Measurements from ENCODE around the gene ERGIC3.

Gene ERGIC3

GRCh38 chr20:35497320-35497719 lies 44.6 kb upstream of the ERGIC3 start:
- Histone ChIP-seq H3F3A (ENCODE audit: control insufficient read depth, insufficient read depth) (no peaks in the 10 kb centered on the region; the same call in 1 of the 2 replicates), H3K9me2 (replicated peaks; ENCODE audit: control insufficient read depth, low read length) (no peaks in the 10 kb centered on the region), H3K79me2 (ENCODE audit: control insufficient read depth, low read length) (no peaks in the 10 kb centered on the region), H3K4me2 (ENCODE audit: low read length) (no peak overlapping the region), H3K27ac (ENCODE audit: low read depth, low read length) (no peak overlapping the region), H3K36me3 (ENCODE audit: control insufficient read depth, low read length) (peaks cover 80% of the 10 kb centered on the region), H3K4me3 (ENCODE audit: low read length) (no peak overlapping the region), H3K9me3 (ENCODE audit: control insufficient read depth, insufficient read depth, low read length) (no peaks in the 10 kb centered on the region), H3K27me3 (ENCODE audit: control insufficient read depth, low read length) (no peaks in the 10 kb centered on the region), H4K20me1 (ENCODE audit: control insufficient read depth, insufficient read depth, low read depth, low read length) (no peaks in the 10 kb centered on the region), H3K4me1 (ENCODE audit: control insufficient read depth, low read length) (peaks cover 9% of the 10 kb centered on the region)
- TF ChIP-seq CTCF (IDR thresholded peaks at IDR 0.05; ENCODE audit: low read depth, low read length, poor library complexity, severe bottlenecking) (no peak), EZH2phosphoT487 (IDR thresholded peaks at IDR 0.05; ENCODE audit: borderline replicate concordance, low read length) (no peak)

GRCh38 chr20:35497780-35498189 lies 44.1 kb upstream of the ERGIC3 start:
- H3K27me3 ChIP-seq (ENCODE audit: control insufficient read depth, low read length) = no peaks in the 10 kb centered on the region
- no peaks in the 10 kb centered on the region for H3K9me2 ChIP-seq (replicated peaks; ENCODE audit: control insufficient read depth, low read length)
- TF ChIP-seq CTCF (IDR thresholded peaks at IDR 0.05; ENCODE audit: low read depth, low read length, poor library complexity, severe bottlenecking) (no peak), EZH2phosphoT487 (IDR thresholded peaks at IDR 0.05; ENCODE audit: borderline replicate concordance, low read length) (no peak)
- H3K79me2 ChIP-seq (ENCODE audit: control insufficient read depth, low read length) = no peaks in the 10 kb centered on the region
- H3K4me1 ChIP-seq (ENCODE audit: control insufficient read depth, low read length) = peaks cover 14% of the 10 kb centered on the region
- H3K9me3 ChIP-seq (ENCODE audit: control insufficient read depth, insufficient read depth, low read length) = no peaks in the 10 kb centered on the region
- H3K27ac ChIP-seq (ENCODE audit: low read depth, low read length) = no peak overlapping the region
- no peak overlapping the region for H3K4me3 ChIP-seq (ENCODE audit: low read length)
- H3K4me2 ChIP-seq (ENCODE audit: low read length) = no peak overlapping the region
- no peaks in the 10 kb centered on the region for H4K20me1 ChIP-seq (ENCODE audit: control insufficient read depth, insufficient read depth, low read depth, low read length)
- no peaks in the 10 kb centered on the region; the same call in 1 of the 2 replicates for H3F3A ChIP-seq (ENCODE audit: control insufficient read depth, insufficient read depth)
- peaks cover 80% of the 10 kb centered on the region for H3K36me3 ChIP-seq (ENCODE audit: control insufficient read depth, low read length)

GRCh38 chr20:35499271-35499670 lies 42.6 kb upstream of the ERGIC3 start:
- no peaks in the 10 kb centered on the region; the same call in 1 of the 2 replicates for H3F3A ChIP-seq (ENCODE audit: control insufficient read depth, insufficient read depth)
- no peak overlapping the region for H3K27ac ChIP-seq (ENCODE audit: low read depth, low read length)
- no peaks in the 10 kb centered on the region for H3K9me3 ChIP-seq (ENCODE audit: control insufficient read depth, insufficient read depth, low read length)
- H3K4me1 ChIP-seq (ENCODE audit: control insufficient read depth, low read length) = peaks cover 17% of the 10 kb centered on the region
- no peaks in the 10 kb centered on the region for H4K20me1 ChIP-seq (ENCODE audit: control insufficient read depth, insufficient read depth, low read depth, low read length)
- no peaks in the 10 kb centered on the region for H3K27me3 ChIP-seq (ENCODE audit: control insufficient read depth, low read length)
- no peaks in the 10 kb centered on the region for H3K79me2 ChIP-seq (ENCODE audit: control insufficient read depth, low read length)
- H3K36me3 ChIP-seq (ENCODE audit: control insufficient read depth, low read length) = peaks cover 81% of the 10 kb centered on the region
- H3K9me2 ChIP-seq (replicated peaks; ENCODE audit: control insufficient read depth, low read length) = no peaks in the 10 kb centered on the region
- no peak for TF ChIP-seq CTCF (IDR thresholded peaks at IDR 0.05; ENCODE audit: low read depth, low read length, poor library complexity, severe bottlenecking)
- TF ChIP-seq EZH2phosphoT487 (IDR thresholded peaks at IDR 0.05; ENCODE audit: borderline replicate concordance, low read length) = no peak
- no peak overlapping the region for H3K4me3 ChIP-seq (ENCODE audit: low read length)
- H3K4me2 ChIP-seq (ENCODE audit: low read length) = no peak overlapping the region
